ENCODE results near the gene ZNF440.
"Not testable (repeated sequence)": the region's sequence is repeated elsewhere in the genome, so short reads cannot be mapped to it uniquely, and the experiment has no call there.

ZNF440 gene

GRCh38 chr19:11813703-11814028 is 407 bp upstream of the ZNF440 start:
- Histone ChIP-seq H3K9ac (ENCODE audit: low read length) (peak overlapping the region; percentile 75; the same call in 1 of the 2 replicates), H3K27ac (ENCODE audit: low read length) (no peak overlapping the region)

DNA sequence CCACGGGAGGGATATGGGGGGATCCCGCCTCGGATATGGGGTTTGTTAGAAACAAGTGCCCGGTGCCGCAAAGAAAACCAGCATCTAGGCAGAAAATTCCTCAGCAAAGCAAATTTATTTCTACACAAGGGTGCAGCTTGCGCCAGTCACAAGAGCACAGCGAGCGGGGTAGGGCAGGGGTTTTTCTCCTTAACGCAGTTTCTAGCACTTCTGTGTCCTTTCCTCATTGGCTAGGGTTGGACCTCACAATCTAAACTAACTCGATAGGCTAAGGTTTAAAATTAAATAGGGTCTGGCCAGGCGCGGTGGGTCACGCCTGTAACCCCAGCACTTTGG is 595 bp downstream of the ZNF440 start:
- DNase-seq = no peak
- Histone ChIP-seq H3K4me3 (ENCODE audit: low read length) (peak overlapping the region; percentile 98), H3K79me2 (ENCODE audit: low read length) (0 out of 2 replicates have a peak, but pooled peaks cover 5% of the 10 kb centered on the region), H3K36me3 (replicated peaks; ENCODE audit: insufficient read depth, low read length) (no peaks in the 10 kb centered on the region), H3K27me3 (replicated peaks; ENCODE audit: insufficient read depth, low read length) (no peaks in the 10 kb centered on the region), H3K27ac (ENCODE audit: low read length) (no peak overlapping the region), H3K9ac (ENCODE audit: low read length) (peak overlapping the region; percentile 75), H3K4me2 (ENCODE audit: low read depth, low read length) (peak overlapping the region; percentile 90), H3K9me2 (replicated peaks; ENCODE audit: insufficient read depth, low read length) (no peaks in the 10 kb centered on the region), H2AFZ (ENCODE audit: low read length) (peak overlapping the region; percentile 99), H4K20me1 (ENCODE audit: insufficient read depth, low read length) (no peaks in the 10 kb centered on the region), H3K9me3 (replicated peaks; ENCODE audit: insufficient read depth, low read length) (no peaks in the 10 kb centered on the region), H3F3A (ENCODE audit: insufficient read depth, low read length) (0 out of 2 replicates have a peak, but pooled peaks cover 3% of the 10 kb centered on the region), H3K4me1 (ENCODE audit: low read length) (0 out of 2 replicates have a peak, but pooled peaks cover 3% of the 10 kb centered on the region)
- no peak for TF ChIP-seq EZH2phosphoT487 (IDR thresholded peaks at IDR 0.05; ENCODE audit: low read length)
- TF ChIP-seq, protein P1, sequence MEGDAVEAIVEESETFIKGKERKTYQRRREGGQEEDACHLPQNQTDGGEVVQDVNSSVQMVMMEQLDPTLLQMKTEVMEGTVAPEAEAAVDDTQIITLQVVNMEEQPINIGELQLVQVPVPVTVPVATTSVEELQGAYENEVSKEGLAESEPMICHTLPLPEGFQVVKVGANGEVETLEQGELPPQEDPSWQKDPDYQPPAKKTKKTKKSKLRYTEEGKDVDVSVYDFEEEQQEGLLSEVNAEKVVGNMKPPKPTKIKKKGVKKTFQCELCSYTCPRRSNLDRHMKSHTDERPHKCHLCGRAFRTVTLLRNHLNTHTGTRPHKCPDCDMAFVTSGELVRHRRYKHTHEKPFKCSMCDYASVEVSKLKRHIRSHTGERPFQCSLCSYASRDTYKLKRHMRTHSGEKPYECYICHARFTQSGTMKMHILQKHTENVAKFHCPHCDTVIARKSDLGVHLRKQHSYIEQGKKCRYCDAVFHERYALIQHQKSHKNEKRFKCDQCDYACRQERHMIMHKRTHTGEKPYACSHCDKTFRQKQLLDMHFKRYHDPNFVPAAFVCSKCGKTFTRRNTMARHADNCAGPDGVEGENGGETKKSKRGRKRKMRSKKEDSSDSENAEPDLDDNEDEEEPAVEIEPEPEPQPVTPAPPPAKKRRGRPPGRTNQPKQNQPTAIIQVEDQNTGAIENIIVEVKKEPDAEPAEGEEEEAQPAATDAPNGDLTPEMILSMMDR (IDR thresholded peaks at IDR 0.05; ENCODE audit: low read length) = no peak
- no peak for TF ChIP-seq EZH2 (optimal IDR thresholded peaks at IDR 0.05; ENCODE audit: low read depth, low read length)

More at GRCh38 chr19:11813703-11814028, 407 bp upstream of the ZNF440 start:
- TF ChIP-seq, protein P1 (IDR thresholded peaks at IDR 0.05; ENCODE audit: low read length) = no peak
- TF ChIP-seq EZH2phosphoT487 (IDR thresholded peaks at IDR 0.05; ENCODE audit: low read length) (no peak), EZH2 (optimal IDR thresholded peaks at IDR 0.05; ENCODE audit: low read depth, low read length) (no peak)
- no peaks in the 10 kb centered on the region for H4K20me1 ChIP-seq (ENCODE audit: insufficient read depth, low read length)
- peak overlapping the region; percentile 90 for H3K4me2 ChIP-seq (ENCODE audit: low read depth, low read length)
- H3K4me1 ChIP-seq (ENCODE audit: low read length) = 0 out of 2 replicates have a peak, but pooled peaks cover 3% of the 10 kb centered on the region
- H3K4me3 ChIP-seq (ENCODE audit: low read length) = peak overlapping the region; percentile 98
- no peaks in the 10 kb centered on the region for H3K9me2 ChIP-seq (replicated peaks; ENCODE audit: insufficient read depth, low read length)
- H2AFZ ChIP-seq (ENCODE audit: low read length) = peak overlapping the region; percentile 99
- 0 out of 2 replicates have a peak, but pooled peaks cover 5% of the 10 kb centered on the region for H3K79me2 ChIP-seq (ENCODE audit: low read length)
- H3K36me3 ChIP-seq (replicated peaks; ENCODE audit: insufficient read depth, low read length) = no peaks in the 10 kb centered on the region
- H3K27me3 ChIP-seq (replicated peaks; ENCODE audit: insufficient read depth, low read length) = no peaks in the 10 kb centered on the region
- DNase-seq = no peak
- H3F3A ChIP-seq (ENCODE audit: insufficient read depth, low read length) = 0 out of 2 replicates have a peak, but pooled peaks cover 3% of the 10 kb centered on the region
- no peaks in the 10 kb centered on the region for H3K9me3 ChIP-seq (replicated peaks; ENCODE audit: insufficient read depth, low read length)

GRCh38 chr19:11821474-11822109 is 7.5 kb downstream of the ZNF440 start:
- no peaks in the 10 kb centered on the region for H3K27me3 ChIP-seq (replicated peaks; ENCODE audit: insufficient read depth, low read length)
- no peak overlapping the region for H3K4me2 ChIP-seq (ENCODE audit: low read depth, low read length)
- no peaks in the 10 kb centered on the region for H4K20me1 ChIP-seq (ENCODE audit: insufficient read depth, low read length)
- no peaks in the 10 kb centered on the region for H3F3A ChIP-seq (ENCODE audit: insufficient read depth, low read length)
- H3K36me3 ChIP-seq (replicated peaks; ENCODE audit: insufficient read depth, low read length) = no peaks in the 10 kb centered on the region
- H3K27ac ChIP-seq (ENCODE audit: low read length) = no peak overlapping the region
- no peak overlapping the region for H3K9ac ChIP-seq (ENCODE audit: low read length)
- no peak overlapping the region for H3K4me3 ChIP-seq (ENCODE audit: low read length)
- H2AFZ ChIP-seq (ENCODE audit: low read length) = no peak overlapping the region
- no peaks in the 10 kb centered on the region for H3K9me3 ChIP-seq (replicated peaks; ENCODE audit: insufficient read depth, low read length)
- H3K4me1 ChIP-seq (ENCODE audit: low read length) = no peaks in the 10 kb centered on the region
- DNase-seq = no peak
- TF ChIP-seq EZH2phosphoT487 (IDR thresholded peaks at IDR 0.05; ENCODE audit: low read length) (no peak), EZH2 (optimal IDR thresholded peaks at IDR 0.05; ENCODE audit: low read depth, low read length) (no peak)
- TF ChIP-seq, protein P1 (IDR thresholded peaks at IDR 0.05; ENCODE audit: low read length) = no peak
- H3K79me2 ChIP-seq (ENCODE audit: low read length) = no peaks in the 10 kb centered on the region
- H3K9me2 ChIP-seq (replicated peaks; ENCODE audit: insufficient read depth, low read length) = no peaks in the 10 kb centered on the region

GRCh38 chr19:11828957-11829876 is 15.1 kb downstream of the ZNF440 start:
- H3K36me3 ChIP-seq (replicated peaks; ENCODE audit: insufficient read depth, low read length); H4K20me1 ChIP-seq (ENCODE audit: insufficient read depth, low read length); H2AFZ ChIP-seq (ENCODE audit: low read length); H3K4me2 ChIP-seq (ENCODE audit: low read depth, low read length); H3K4me3 ChIP-seq (ENCODE audit: low read length); H3K4me1 ChIP-seq (ENCODE audit: low read length); H3K27me3 ChIP-seq (replicated peaks; ENCODE audit: insufficient read depth, low read length); H3K79me2 ChIP-seq (ENCODE audit: low read length); H3K9me3 ChIP-seq (replicated peaks; ENCODE audit: insufficient read depth, low read length); H3F3A ChIP-seq (ENCODE audit: insufficient read depth, low read length); H3K9ac ChIP-seq (ENCODE audit: low read length); H3K27ac ChIP-seq (ENCODE audit: low read length); H3K9me2 ChIP-seq (replicated peaks; ENCODE audit: insufficient read depth, low read length); DNase-seq: not testable (repeated sequence)
